Purkinje cell (primary cell): ENCODE measurements around the gene UNC79. TPM values are rescaled to one million over a fixed set of nuclear protein-coding genes. Genes with fewer than 3 reads are reported as not detected.

Experiments used
- polyA plus RNA-seq: library from polyadenylated mRNA; unstranded; fragments of >200 nt; fragmentation: Nextera tagmentation; gene quantifications from 2 replicates; pipeline ENCODE4 v1.2.1, GENCODE V29; 2014

The UNC79 gene
- 7.5 and 10.4 TPM in 2 replicates for polyA plus RNA-seq

GRCh38 chr14:93430315-93431035, at the start of gene UNC79:
TSS of gene UNC79 (plus strand) at chr14:93430939. CDS start at chr14:93431030, 91 bp downstream.

Other genes with a start within 250 kb of the UNC79 start
- 170 and 188 TPM in 2 replicates for gene MOAP1, start 246.0 kb upstream of the UNC79 start, polyA plus RNA-seq
- gene LYSET, start 245.6 kb upstream of the UNC79 start, polyA plus RNA-seq, result 25.2 and 45.3 TPM in 2 replicates
- 31.5 and 32.1 TPM in 2 replicates for gene GON7, start 223.9 kb upstream of the UNC79 start, polyA plus RNA-seq
- gene UBR7, start 223.7 kb upstream of the UNC79 start, polyA plus RNA-seq, result 18.4 and 19.4 TPM in 2 replicates
- gene BTBD7, start 97.9 kb upstream of the UNC79 start, polyA plus RNA-seq, result 6.7 TPM in 2 replicates
- 1.0 TPM in 1 of 2 replicates, not detected in the other for gene COX8C, start 83.8 kb upstream of the UNC79 start, polyA plus RNA-seq